Lower leg skin (tissue), 4 donors: ENCODE data around the gene IL12RB2. TPM values are rescaled to one million over a fixed set of nuclear protein-coding genes. Genes with fewer than 3 reads are reported as not detected.

Experiments used
- DNase-seq, 2 donors: peaks; one replicate each; pipeline ENCODE4 v3.0.0-alpha.2; 2019; ENCODE audit warnings: low spot score in 2 of 2
- H3K4me3 ChIP-seq: fragments of 200-600 bp; sonication (generic); 2 replicates; pipeline ENCODE4 v1.5.1; 2017; ENCODE audit warnings: mild to moderate bottlenecking, low read depth; ENCODE audit not compliant: poor library complexity, severe bottlenecking
- CTCF ChIP-seq, 3 donors: fragments of 450-650 bp; IDR thresholded peaks; one replicate each; pipeline ENCODE4 v1.5.1; 2016; ENCODE audit warnings: antibody characterized with exemption in 3 of 3, mild to moderate bottlenecking in 3 of 3, moderate library complexity in 2 of 3
- POLR2A ChIP-seq, 2 donors: fragments of 450-650 bp; IDR thresholded peaks; one replicate each; pipeline ENCODE4 v1.6.1; 2016 to 2017; ENCODE audit warnings: antibody characterized with exemption in 2 of 2, mild to moderate bottlenecking in 1 of 2, moderate library complexity in 1 of 2
- WGBS, 2 donors: methylation state at CpG; one replicate each; pipeline ENCODE4 v1.1.5; 2018; 5-methylcytosine and 5-hydroxymethylcytosine counted together
- intact Hi-C: fragments of 100-400 bp; cut with DNase I; formaldehyde crosslinking; loops from one replicate; pipeline ENCODE4 v1.15.0; 2023; ENCODE audit warnings: low total_unique reads
- total RNA-seq, 4 donors: library from RNA; depleted of rRNA; stranded (reverse); fragments of >200 nt; gene quantifications; one replicate each; pipeline ENCODE4 v1.1.0, GENCODE V29; 2016

The IL12RB2 gene
- total RNA-seq, 4 donors from 2014 or later: 0.76 to 3.5 (median 2.2) TPM

DNA sequence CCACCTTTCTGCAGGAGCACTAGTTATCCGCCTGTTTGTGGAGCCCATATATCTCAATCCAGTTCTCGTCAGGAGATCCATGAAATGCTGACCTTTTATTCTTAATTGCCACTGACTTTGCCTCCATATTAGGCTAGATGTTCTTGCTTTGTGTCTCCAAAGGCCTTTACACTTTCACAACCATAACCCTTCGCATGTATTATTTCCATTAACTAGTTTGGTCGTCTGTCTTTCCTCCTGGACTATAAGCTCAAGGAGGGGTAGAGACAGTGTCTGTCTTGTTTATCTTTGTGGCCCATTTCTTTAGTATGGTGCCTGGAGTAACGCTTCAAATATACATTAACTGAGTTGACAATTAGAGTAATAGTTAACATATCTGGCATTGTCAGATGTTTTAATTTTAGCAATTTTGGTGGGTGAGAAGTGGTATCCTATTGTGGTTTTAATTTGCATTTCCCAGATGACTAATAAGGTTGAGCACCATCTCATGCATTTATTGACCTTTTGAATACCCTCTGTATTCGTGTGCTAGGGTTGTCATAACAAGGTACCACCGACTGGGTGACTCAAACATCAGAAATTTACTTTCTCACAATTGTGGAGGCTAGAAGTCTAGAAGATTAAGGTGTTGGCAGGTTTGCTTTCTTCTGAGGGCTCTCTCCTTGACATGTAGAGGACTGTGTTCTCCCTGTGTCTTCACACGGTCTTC, 21.7 kb upstream of the IL12RB2 start:
- no peak for DNase-seq
- TF ChIP-seq POLR2A (IDR thresholded peaks at IDR 0.05) (no peak), CTCF (IDR thresholded peaks at IDR 0.05) (no peak)
- intact Hi-C loops: no loop called here
- H3K4me3 ChIP-seq: no peak overlapping the region
- 84 to 89% methylated on average over 8 of the region's 8 CpGs for WGBS, 2 donors

- 74 to 75% methylated on average over 4 of the region's 4 CpGs for WGBS, 2 donors
- TF ChIP-seq POLR2A (IDR thresholded peaks at IDR 0.05) (no peak), CTCF (IDR thresholded peaks at IDR 0.05) (no peak)
- H3K4me3 ChIP-seq: no peak overlapping the region
- no peak for DNase-seq
- intact Hi-C loops: no loop called here
Measured at GRCh38 chr1:67290236-67290635, 17.4 kb upstream of the IL12RB2 start.

- intact Hi-C loops: no loop called here
- TF ChIP-seq POLR2A (IDR thresholded peaks at IDR 0.05): no peak
- TF ChIP-seq CTCF (IDR thresholded peaks at IDR 0.05): no peak
- H3K4me3 ChIP-seq: no peak overlapping the region
- no peak for DNase-seq
- 89 to 93% methylated on average over 9 of the region's 9 CpGs for WGBS, 2 donors
Measured at GRCh38 chr1:67294836-67295617, 12.6 kb upstream of the IL12RB2 start.

DNA sequence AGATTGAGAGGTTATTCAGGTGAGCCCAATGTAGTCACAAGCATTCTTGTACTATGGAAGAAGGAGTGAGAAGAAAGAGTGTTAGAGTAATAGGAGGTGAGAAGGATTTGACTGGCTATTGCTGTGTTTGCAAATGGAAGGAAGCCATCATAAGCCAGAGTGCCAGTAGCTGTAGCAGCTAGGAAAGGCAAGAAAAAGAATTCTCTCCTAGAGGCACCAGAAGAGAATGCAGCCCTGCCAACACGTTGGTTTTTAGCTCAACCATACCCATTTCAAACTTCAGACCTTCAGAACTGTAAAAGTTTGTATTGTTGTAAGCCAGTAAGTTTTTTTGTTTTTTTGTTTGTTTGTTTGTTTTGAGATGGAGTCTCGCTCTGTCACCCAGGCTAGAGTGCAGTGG, 8.9 kb upstream of the IL12RB2 start:
- intact Hi-C loops: no loop called here
- DNase-seq: no peak
- no peak overlapping the region for H3K4me3 ChIP-seq
- TF ChIP-seq CTCF (IDR thresholded peaks at IDR 0.05) (no peak), POLR2A (IDR thresholded peaks at IDR 0.05) (no peak)
- WGBS, 2 donors: 32 to 86% methylated on average over 2 of the region's 2 CpGs

DNA sequence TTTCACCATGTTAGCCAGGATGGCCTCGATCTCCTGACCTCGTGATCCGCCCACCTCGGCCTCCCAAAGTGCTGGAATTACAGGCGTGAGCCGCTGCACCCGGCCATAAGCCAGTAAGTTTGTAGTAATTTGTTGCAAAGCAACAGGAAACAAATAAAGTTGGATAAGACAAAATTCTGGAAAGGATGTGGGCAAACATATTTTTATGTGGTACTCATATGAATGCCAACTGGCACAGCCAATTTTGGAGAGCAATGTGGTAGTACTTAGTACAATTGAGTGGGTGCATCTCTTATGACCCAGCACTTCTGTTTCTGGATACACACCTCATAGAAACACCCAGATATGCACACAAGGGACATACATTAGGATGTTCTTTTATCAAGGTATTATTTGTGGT, 8.4 kb upstream of the IL12RB2 start:
- TF ChIP-seq POLR2A (IDR thresholded peaks at IDR 0.05): no peak
- no peak for TF ChIP-seq CTCF (IDR thresholded peaks at IDR 0.05)
- intact Hi-C loops: no loop called here
- 87 to 94% methylated on average over 7 of the region's 7 CpGs for WGBS, 2 donors

More for the DNA sequence above, 8.4 kb upstream of the IL12RB2 start:
- no peak overlapping the region for H3K4me3 ChIP-seq
- DNase-seq: no peak
